HG02840 (cell line): Measurements from ENCODE around the gene SLC25A38.

Experiments
- ATAC-seq: cut with Tn5 transposase; IDR thresholded peaks from one replicate; pipeline ENCODE4 v1.9.1; 2021; ENCODE audit warnings: mild to moderate bottlenecking, moderate library complexity, moderate number of reproducible peaks; ENCODE audit not compliant: unreplicated experiment, low FRiP score

The SLC25A38 gene

GRCh38 chr3:39428745-39429201 is 45.6 kb downstream of the SLC25A38 start:
- no peak for ATAC-seq

GRCh38 chr3:39429466-39429865 is 46.3 kb downstream of the SLC25A38 start:
- ATAC-seq = no peak

- no peak for ATAC-seq
These were observed 49.2 kb downstream of the SLC25A38 start for GRCh38 chr3:39432342-39432741.

- no peak for ATAC-seq
These were observed 50.5 kb downstream of the SLC25A38 start for GRCh38 chr3:39433642-39434041.

- ATAC-seq = no peak
These were observed 51.4 kb downstream of the SLC25A38 start for GRCh38 chr3:39434574-39434973.

GRCh38 chr3:39435006-39435748 is 52.0 kb downstream of the SLC25A38 start:
- ATAC-seq = no peak

GRCh38 chr3:39438880-39439279 is 55.7 kb downstream of the SLC25A38 start:
- ATAC-seq = no peak

GRCh38 chr3:39440316-39440715 is 57.1 kb downstream of the SLC25A38 start:
- no peak for ATAC-seq

- no peak for ATAC-seq
These were observed 60.4 kb downstream of the SLC25A38 start for GRCh38 chr3:39443530-39443929.

- no peak for ATAC-seq
These were observed 62.8 kb downstream of the SLC25A38 start for GRCh38 chr3:39445927-39446326.

- ATAC-seq = no peak
These were observed 63.3 kb downstream of the SLC25A38 start for GRCh38 chr3:39446444-39446843.
